ENCODE results near the gene ACAA2.

- TF ChIP-seq FOXM1 (IDR thresholded peaks at IDR 0.05; ENCODE audit: borderline replicate concordance) (no peak), BHLHE40 (IDR thresholded peaks at IDR 0.05; ENCODE audit: borderline replicate concordance) (no peak), LEF1 (IDR thresholded peaks at IDR 0.05; ENCODE audit: borderline replicate concordance) (no peak), ELF4 (IDR thresholded peaks at IDR 0.05) (no peak), SP1 (IDR thresholded peaks at IDR 0.05) (no peak), TARDBP (IDR thresholded peaks at IDR 0.05) (no peak)
These were observed 68.0 kb downstream of the ACAA2 start for GRCh38 chr18:49745045-49746014.

Measured in HEK293T (cell line).